Medulla oblongata (tissue), 1 donor: ENCODE results near the gene ICE1.

Experiments used
- DNase-seq: peaks from one replicate; pipeline ENCODE4 v3.0.0-alpha.2; 2015; ENCODE audit errors: extremely low spot score

Gene ICE1

GRCh38 chr5:5533927-5534326 is 111.5 kb downstream of the ICE1 start:
- DNase-seq, result no peak

GRCh38 chr5:5534333-5534732 is 111.9 kb downstream of the ICE1 start:
- DNase-seq, result no peak

- no peak for DNase-seq
These were observed 114.4 kb downstream of the ICE1 start for GRCh38 chr5:5536871-5537270.

- DNase-seq, result no peak
These were observed 114.9 kb downstream of the ICE1 start for GRCh38 chr5:5537426-5537825.

GRCh38 chr5:5539590-5539989 is 117.1 kb downstream of the ICE1 start:
- DNase-seq, result no peak
